Gastrocnemius medialis (tissue), 4 donors: ENCODE measurements around the gene SWAP70. TPM values are rescaled to one million over a fixed set of nuclear protein-coding genes. Genes with fewer than 3 reads are reported as not detected.

Experiments
- ATAC-seq, 2 donors: fragments of 150-250 bp; one replicate each; pipeline ENCODE4 v1.9.1; 2016
- DNase-seq, 2 donors: peaks; one replicate each; pipeline ENCODE4 v3.0.0-alpha.2; 2019
- H3K27ac ChIP-seq, 4 donors: fragments of 200-600 bp; sonication (generic); 1 replicate in 1 of 4; 2 replicates in 3 of 4; pipeline ENCODE4 v1.5.1; 2016 to 2018; ENCODE audit warnings: mild to moderate bottlenecking in 2 of 4, moderate library complexity in 1 of 4
- H3K27me3 ChIP-seq, 3 donors: fragments of 200-600 bp; sonication (generic) in 2 of 3; 1 replicate in 1 of 3; 2 replicates in 2 of 3; pipeline versions ENCODE4 v1.5.1 to v1.6.0; 2016 to 2019; ENCODE audit warnings: mild to moderate bottlenecking in 1 of 3, moderate library complexity in 1 of 3
- H3K36me3 ChIP-seq, 2 donors: fragments of 200-600 bp; sonication (generic) in 1 of 2; one replicate each; pipeline ENCODE4 v1.5.1; 2017 to 2018
- H3K4me1 ChIP-seq, 2 donors: fragments of 200-600 bp; sonication (generic) in 1 of 2; one replicate each; pipeline ENCODE4 v1.5.1; 2016 to 2017; ENCODE audit warnings: mild to moderate bottlenecking in 2 of 2
- H3K4me3 ChIP-seq, 4 donors: fragments of 200-600 bp; sonication (generic) in 3 of 4; 1 replicate in 1 of 4; 2 replicates in 3 of 4; pipeline ENCODE4 v1.5.1; 2016 to 2019; ENCODE audit warnings: mild to moderate bottlenecking in 2 of 4
- H3K9me3 ChIP-seq, 3 donors: fragments of 200-600 bp; sonication (generic) in 2 of 3; 1 replicate in 1 of 3; 2 replicates in 2 of 3; pipeline ENCODE4 v1.5.1; 2016 to 2019
- POLR2A ChIP-seq, 2 donors: fragments of 450-650 bp; IDR thresholded peaks; one replicate each; pipeline ENCODE4 v1.6.1; 2017; ENCODE audit warnings: antibody characterized with exemption in 2 of 2, mild to moderate bottlenecking in 2 of 2, moderate library complexity in 2 of 2
- in situ Hi-C, 4 donors: fragments of 200-750 bp; cut with MboI; loops; one replicate each; pipeline versions ENCODE4 v1.15.0 to v1.8.0; 2017; ENCODE audit warnings: low sequenced_read_pairs in 4 of 4
- intact Hi-C: fragments of 100-400 bp; cut with DNase I; formaldehyde crosslinking; loops from one replicate; pipeline ENCODE4 v1.15.1; 2023; ENCODE audit warnings: low total_unique reads
- total RNA-seq, 4 donors: library from RNA; depleted of rRNA; stranded (reverse); fragments of >200 nt; gene quantifications; one replicate each; pipeline versions ENCODE4 v1.1.0 to v1.2.3, GENCODE V29; 2016
- TF ChIP-seq, protein P1 (sequence below), 5 experiments: fragments of 450-650 bp in 3 of 5; fragments of 200-600 bp in 2 of 5; sonication (generic) in 2 of 5; IDR thresholded peaks in 4 of 5; conservative IDR thresholded peaks in 1 of 5; 1 replicate in 4 of 5; 2 replicates in 1 of 5; pipeline ENCODE4 v1.5.1; 2016 to 2019; ENCODE audit warnings: antibody characterized with exemption in 5 of 5, mild to moderate bottlenecking in 3 of 5, moderate library complexity in 3 of 5

SWAP70 gene
- total RNA-seq, 4 donors from 2014 or later, result 6.5 to 14.4 (median 9.1) TPM

DNA sequence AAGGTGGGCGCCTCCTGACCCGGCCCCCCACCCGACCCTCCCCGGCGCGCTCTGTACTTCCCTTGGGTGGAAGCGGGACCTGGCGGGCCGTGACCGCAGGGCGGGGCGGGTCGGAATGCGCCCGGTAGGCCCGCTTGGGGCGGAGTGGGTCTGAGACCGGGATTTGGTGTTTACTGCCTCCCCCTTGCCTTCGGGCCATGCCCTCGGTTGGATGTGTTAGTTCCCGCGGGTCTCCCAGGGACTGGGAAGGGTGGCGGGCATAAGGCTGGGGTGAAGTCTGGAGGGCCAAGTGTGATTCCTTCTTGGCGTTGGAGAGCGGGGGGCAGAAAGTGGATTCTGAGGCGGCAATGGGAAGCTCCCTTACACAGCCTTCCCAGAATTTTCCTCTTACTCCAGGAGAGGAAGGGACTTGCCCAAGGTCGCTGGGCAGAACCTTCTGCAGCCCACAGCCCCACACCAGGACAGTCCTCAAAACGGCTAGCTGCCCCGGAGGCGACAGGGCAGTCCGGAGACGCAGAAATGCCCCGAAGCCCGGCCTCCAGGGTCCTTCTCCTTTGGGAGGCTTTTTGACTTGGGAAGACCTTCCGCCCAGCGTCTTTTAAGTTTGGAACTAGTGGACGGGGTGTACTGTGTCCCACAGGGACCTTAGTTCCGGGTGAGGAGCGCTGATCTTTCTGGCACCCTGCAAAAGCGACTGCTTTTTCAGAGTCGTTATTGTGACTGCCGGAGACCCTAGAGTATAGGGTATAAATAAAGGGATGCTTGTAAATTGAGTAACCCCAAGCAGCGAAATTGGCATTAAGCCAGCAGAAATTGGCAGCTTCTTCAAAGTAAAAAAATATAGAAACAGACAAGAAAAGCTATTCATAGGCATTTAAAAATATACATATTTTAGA is 647 bp downstream of the SWAP70 start:
- peak in 1 of 2 donors; percentile 14 for DNase-seq
- in situ Hi-C loops (no loop called here), intact Hi-C loops (no loop called here)
- TF ChIP-seq, protein P1, sequence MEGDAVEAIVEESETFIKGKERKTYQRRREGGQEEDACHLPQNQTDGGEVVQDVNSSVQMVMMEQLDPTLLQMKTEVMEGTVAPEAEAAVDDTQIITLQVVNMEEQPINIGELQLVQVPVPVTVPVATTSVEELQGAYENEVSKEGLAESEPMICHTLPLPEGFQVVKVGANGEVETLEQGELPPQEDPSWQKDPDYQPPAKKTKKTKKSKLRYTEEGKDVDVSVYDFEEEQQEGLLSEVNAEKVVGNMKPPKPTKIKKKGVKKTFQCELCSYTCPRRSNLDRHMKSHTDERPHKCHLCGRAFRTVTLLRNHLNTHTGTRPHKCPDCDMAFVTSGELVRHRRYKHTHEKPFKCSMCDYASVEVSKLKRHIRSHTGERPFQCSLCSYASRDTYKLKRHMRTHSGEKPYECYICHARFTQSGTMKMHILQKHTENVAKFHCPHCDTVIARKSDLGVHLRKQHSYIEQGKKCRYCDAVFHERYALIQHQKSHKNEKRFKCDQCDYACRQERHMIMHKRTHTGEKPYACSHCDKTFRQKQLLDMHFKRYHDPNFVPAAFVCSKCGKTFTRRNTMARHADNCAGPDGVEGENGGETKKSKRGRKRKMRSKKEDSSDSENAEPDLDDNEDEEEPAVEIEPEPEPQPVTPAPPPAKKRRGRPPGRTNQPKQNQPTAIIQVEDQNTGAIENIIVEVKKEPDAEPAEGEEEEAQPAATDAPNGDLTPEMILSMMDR (IDR thresholded peaks at IDR 0.05 in 4 of 5, conservative IDR thresholded peaks at IDR 0.05 in 1 of 5), result no peak
- no peak for TF ChIP-seq POLR2A (IDR thresholded peaks at IDR 0.05)
- no peaks in the 10 kb centered on the region for H3K36me3 ChIP-seq
- H3K4me3 ChIP-seq, result peak overlapping the region; percentile 79 to 84 (median 81)
- peak; percentile 53 to 54 for ATAC-seq
- no peaks in the 10 kb centered on the region for H3K9me3 ChIP-seq
- H3K4me1 ChIP-seq, result peaks cover 6% of the 10 kb centered on the region in 2 donors
- H3K27ac ChIP-seq, result peak overlapping the region; percentile 82 to 88 (median 86)
- peaks cover 0 to 4% (median 0%) of the 10 kb centered on the region in 3 donors for H3K27me3 ChIP-seq

DNA sequence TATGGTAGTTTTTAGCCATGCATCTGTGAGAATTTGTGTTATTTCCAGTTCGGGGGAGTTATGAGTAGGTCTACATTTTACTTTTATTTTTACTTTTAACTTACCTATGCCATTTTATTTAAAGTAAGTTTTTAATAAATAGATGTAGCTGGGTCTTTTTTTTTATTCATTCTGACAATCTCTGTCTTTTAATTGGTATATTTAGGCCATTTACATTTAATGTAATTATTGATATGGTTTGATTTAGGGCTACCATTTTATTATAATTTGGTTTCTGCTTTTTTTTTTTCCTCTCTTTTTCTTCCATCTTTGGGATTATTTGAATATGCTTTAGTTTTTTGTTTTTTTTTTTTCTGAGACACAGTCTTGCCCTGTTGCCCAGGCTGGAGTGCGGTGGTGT is 1.9 kb downstream of the SWAP70 start:
- TF ChIP-seq POLR2A (IDR thresholded peaks at IDR 0.05), result no peak
- TF ChIP-seq, protein P1 (IDR thresholded peaks at IDR 0.05 in 4 of 5, conservative IDR thresholded peaks at IDR 0.05 in 1 of 5), result no peak
- no peak for ATAC-seq
- DNase-seq, result no peak
- peaks cover 0 to 4% (median 0%) of the 10 kb centered on the region in 3 donors for H3K27me3 ChIP-seq
- H3K36me3 ChIP-seq, result no peaks in the 10 kb centered on the region
- intact Hi-C loops (no loop called here), in situ Hi-C loops (no loop called here)
- no peak overlapping the region for H3K4me3 ChIP-seq
- H3K9me3 ChIP-seq, result no peaks in the 10 kb centered on the region
- H3K27ac ChIP-seq, result no peak overlapping the region
- peaks cover 6% of the 10 kb centered on the region in 2 donors for H3K4me1 ChIP-seq

DNA sequence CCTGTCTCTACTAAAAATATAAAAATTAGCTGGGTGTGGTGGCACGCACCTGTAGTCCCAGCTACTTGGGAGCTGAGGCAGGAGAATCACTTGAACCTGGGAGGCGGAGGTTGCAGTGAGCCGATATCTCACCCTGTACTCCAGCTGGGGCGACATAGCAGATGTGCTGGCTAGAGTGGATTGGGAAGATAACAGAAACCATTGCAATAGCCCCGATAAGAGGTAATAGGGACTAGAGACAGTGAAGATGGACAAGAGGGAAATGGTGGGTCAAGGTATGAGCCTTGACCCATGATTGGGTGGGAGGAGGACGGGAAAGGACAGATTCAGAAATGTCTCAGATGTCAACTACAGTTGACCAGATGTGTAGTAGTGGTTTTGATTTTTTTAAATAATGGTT is 6.1 kb downstream of the SWAP70 start:
- intact Hi-C loops, result no loop called here
- TF ChIP-seq, protein P1 (IDR thresholded peaks at IDR 0.05 in 4 of 5, conservative IDR thresholded peaks at IDR 0.05 in 1 of 5), result no peak
- no peak for TF ChIP-seq POLR2A (IDR thresholded peaks at IDR 0.05)

DNA sequence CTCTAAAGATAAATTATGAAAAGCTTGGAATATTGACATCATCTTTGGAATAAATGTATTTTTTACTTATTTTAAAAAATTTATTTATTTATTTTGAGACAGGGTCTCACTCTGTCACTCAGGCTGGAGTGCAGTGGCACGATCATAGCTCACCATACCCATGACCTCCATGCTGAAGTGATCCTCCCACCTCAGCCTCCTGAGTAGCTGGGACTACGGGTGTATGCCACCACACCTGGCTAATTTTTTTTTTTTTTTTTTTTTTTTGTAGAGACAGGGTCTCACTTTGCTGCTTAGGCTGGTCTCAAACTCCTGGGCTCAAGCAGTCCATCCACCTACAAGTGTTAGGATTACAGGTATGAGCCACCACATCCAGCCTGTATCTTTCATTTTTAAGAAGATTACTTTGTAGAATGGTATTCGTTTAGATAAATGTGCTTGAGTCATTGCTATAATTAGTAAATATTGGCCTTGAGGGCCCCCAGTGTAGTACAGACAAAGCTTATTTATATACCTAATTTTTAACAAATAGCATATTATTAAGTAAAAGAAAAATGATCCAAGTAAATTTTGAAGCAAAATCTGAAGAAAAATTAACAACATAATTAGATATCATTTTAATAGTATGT is 8.5 kb downstream of the SWAP70 start:
- ATAC-seq (no peak), DNase-seq (no peak)
- TF ChIP-seq POLR2A (IDR thresholded peaks at IDR 0.05), result no peak
- TF ChIP-seq, protein P1 (IDR thresholded peaks at IDR 0.05 in 4 of 5, conservative IDR thresholded peaks at IDR 0.05 in 1 of 5), result no peak
- no peak overlapping the region for H3K27ac ChIP-seq
- in situ Hi-C loops (no loop called here), intact Hi-C loops (no loop called here)
- H3K4me3 ChIP-seq, result no peak overlapping the region
- H3K4me1 ChIP-seq, result no peaks in the 10 kb centered on the region
- no peaks in the 10 kb centered on the region for H3K27me3 ChIP-seq
- H3K36me3 ChIP-seq, result no peaks in the 10 kb centered on the region
- H3K9me3 ChIP-seq, result no peaks in the 10 kb centered on the region

More for the DNA sequence above, 6.1 kb downstream of the SWAP70 start:
- no peak for ATAC-seq
- H3K27me3 ChIP-seq, result no peaks in the 10 kb centered on the region
- H3K36me3 ChIP-seq, result no peaks in the 10 kb centered on the region
- H3K4me3 ChIP-seq, result no peak overlapping the region
- no peak for DNase-seq
- H3K27ac ChIP-seq, result no peak overlapping the region
- no peaks in the 10 kb centered on the region for H3K4me1 ChIP-seq
- in situ Hi-C loops, result no loop called here
- H3K9me3 ChIP-seq, result no peaks in the 10 kb centered on the region
